ENCODE measurements around the gene PVALEF.
A peak's percentile ranks its signal among the peaks of the same experiment; 100 is the strongest.

The PVALEF gene

DNA sequence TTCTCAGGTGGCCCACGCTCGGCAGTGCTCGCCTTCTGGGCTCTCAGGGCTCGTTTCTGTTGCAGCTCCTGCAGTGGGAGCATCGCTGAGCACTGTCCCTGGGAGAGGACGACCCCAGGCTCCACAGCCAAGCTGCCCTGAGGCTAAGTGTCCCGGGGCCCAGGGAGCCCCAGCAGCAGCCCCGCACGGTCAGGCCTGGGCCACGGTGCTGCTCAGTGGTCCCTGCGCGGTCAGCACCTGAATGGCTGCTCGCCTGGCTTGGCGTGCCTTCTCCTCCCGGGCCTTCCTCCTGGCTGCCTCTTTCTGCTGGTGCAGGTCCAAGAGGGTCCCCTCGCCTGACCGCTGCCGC lies 34.1 kb downstream of the PVALEF start:
- H3K9ac ChIP-seq (ENCODE audit: low read length), result no peak overlapping the region
- no peak overlapping the region for H2AFZ ChIP-seq (ENCODE audit: low read depth, low read length)
- no peaks in the 10 kb centered on the region for H3K4me1 ChIP-seq (ENCODE audit: low read length)
- no peak overlapping the region for H3K4me2 ChIP-seq (ENCODE audit: low read length)
- no peaks in the 10 kb centered on the region for H3K27me3 ChIP-seq (ENCODE audit: low read depth, low read length)
- H3K36me3 ChIP-seq (replicated peaks; ENCODE audit: low read depth, low read length), result no peaks in the 10 kb centered on the region
- H3K27ac ChIP-seq (ENCODE audit: low read length), result no peak overlapping the region
- H4K20me1 ChIP-seq (ENCODE audit: insufficient read depth, low read length), result no peaks in the 10 kb centered on the region
- no peaks in the 10 kb centered on the region for H3K79me2 ChIP-seq (ENCODE audit: low read length)
- TF ChIP-seq, protein P1, sequence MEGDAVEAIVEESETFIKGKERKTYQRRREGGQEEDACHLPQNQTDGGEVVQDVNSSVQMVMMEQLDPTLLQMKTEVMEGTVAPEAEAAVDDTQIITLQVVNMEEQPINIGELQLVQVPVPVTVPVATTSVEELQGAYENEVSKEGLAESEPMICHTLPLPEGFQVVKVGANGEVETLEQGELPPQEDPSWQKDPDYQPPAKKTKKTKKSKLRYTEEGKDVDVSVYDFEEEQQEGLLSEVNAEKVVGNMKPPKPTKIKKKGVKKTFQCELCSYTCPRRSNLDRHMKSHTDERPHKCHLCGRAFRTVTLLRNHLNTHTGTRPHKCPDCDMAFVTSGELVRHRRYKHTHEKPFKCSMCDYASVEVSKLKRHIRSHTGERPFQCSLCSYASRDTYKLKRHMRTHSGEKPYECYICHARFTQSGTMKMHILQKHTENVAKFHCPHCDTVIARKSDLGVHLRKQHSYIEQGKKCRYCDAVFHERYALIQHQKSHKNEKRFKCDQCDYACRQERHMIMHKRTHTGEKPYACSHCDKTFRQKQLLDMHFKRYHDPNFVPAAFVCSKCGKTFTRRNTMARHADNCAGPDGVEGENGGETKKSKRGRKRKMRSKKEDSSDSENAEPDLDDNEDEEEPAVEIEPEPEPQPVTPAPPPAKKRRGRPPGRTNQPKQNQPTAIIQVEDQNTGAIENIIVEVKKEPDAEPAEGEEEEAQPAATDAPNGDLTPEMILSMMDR (IDR thresholded peaks at IDR 0.05; ENCODE audit: low read depth, low read length), result no peak
- no peak overlapping the region for H3K4me3 ChIP-seq (ENCODE audit: low read length)
- H3K9me3 ChIP-seq (ENCODE audit: insufficient read depth, low read length), result no peaks in the 10 kb centered on the region

DNA sequence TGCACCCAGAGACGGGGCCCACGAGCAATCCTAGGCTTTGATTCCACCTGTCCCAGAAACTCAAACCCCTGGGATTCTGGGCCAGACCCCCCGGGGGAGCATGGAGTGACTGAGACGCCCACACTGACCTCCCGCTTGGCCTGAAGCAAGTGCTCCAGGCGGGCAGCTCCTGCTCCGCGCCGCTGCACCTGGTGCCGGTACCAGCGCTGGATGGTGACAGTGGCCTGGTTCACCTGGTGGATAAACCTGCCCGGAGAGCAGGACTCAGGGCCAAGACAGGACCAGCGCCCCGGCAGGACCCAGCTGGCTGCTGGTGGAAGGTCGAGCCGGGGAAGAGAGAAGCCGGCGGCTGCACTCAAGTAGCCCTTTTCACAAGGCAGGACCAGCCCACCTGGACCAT lies 34.9 kb downstream of the PVALEF start:
- Histone ChIP-seq H3K9ac (ENCODE audit: low read length) (no peak overlapping the region), H3K9me3 (ENCODE audit: insufficient read depth, low read length) (no peaks in the 10 kb centered on the region), H4K20me1 (ENCODE audit: insufficient read depth, low read length) (no peaks in the 10 kb centered on the region), H3K4me1 (ENCODE audit: low read length) (no peaks in the 10 kb centered on the region), H2AFZ (ENCODE audit: low read depth, low read length) (no peak overlapping the region), H3K4me2 (ENCODE audit: low read length) (no peak overlapping the region), H3K4me3 (ENCODE audit: low read length) (no peak overlapping the region), H3K27ac (ENCODE audit: low read length) (no peak overlapping the region), H3K27me3 (ENCODE audit: low read depth, low read length) (no peaks in the 10 kb centered on the region), H3K36me3 (replicated peaks; ENCODE audit: low read depth, low read length) (no peaks in the 10 kb centered on the region), H3K79me2 (ENCODE audit: low read length) (no peaks in the 10 kb centered on the region)
- TF ChIP-seq, protein P1 (IDR thresholded peaks at IDR 0.05; ENCODE audit: low read depth, low read length), result no peak
- no peak for TF ChIP-seq EZH2phosphoT487 (IDR thresholded peaks at IDR 0.05; ENCODE audit: low read depth)

DNA sequence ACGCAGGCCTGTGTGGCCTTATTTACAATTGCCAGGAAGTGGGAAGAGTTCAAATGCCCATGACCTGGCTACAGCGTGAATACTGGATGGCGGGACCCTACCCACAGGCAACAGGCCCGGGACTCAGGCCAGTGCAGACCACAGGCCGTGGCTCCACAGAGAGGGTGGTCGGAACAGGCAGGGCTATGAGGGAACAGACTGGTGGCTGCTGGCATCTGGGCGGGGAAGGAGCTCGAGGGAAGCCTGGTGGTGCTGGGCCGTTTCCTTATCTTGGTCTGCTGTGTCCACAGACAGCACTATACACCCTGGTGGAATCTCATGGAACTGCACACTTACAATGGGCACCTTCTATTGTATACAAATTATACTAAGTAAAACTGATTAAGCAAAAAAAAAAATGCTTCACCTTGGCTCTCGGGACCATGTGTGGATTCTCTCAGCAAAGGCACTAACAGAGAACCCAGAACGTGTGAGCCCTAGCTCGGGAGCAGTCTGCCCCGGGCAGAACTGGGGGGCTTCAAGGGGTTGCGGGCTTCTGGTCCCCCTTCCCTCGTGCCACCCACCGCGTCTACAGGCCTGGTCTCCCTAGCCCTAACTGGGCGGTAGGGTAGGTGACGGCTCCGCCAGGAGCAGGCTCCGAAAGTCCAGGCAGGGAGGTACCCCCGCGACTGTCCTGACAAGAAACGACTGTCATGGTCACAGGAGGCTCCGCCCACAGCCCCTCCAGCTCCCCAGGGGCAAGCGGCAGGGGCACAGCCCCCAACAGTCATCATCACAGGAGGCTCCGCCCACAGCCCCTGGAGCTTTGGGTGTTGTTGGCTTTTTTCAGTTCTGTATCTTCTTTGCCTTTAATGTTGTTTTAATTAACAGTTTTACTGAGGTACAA lies 35.6 kb downstream of the PVALEF start:
- Histone ChIP-seq H3K9me3 (ENCODE audit: insufficient read depth, low read length) (no peaks in the 10 kb centered on the region), H3K4me3 (ENCODE audit: low read length) (no peak overlapping the region), H3K4me1 (ENCODE audit: low read length) (no peaks in the 10 kb centered on the region), H3K79me2 (ENCODE audit: low read length) (no peaks in the 10 kb centered on the region), H4K20me1 (ENCODE audit: insufficient read depth, low read length) (no peaks in the 10 kb centered on the region), H3K27ac (ENCODE audit: low read length) (no peak overlapping the region), H2AFZ (ENCODE audit: low read depth, low read length) (no peak overlapping the region), H3K9ac (ENCODE audit: low read length) (no peak overlapping the region), H3K36me3 (replicated peaks; ENCODE audit: low read depth, low read length) (no peaks in the 10 kb centered on the region), H3K27me3 (ENCODE audit: low read depth, low read length) (no peaks in the 10 kb centered on the region), H3K4me2 (ENCODE audit: low read length) (no peak overlapping the region)
- no peak for TF ChIP-seq EZH2phosphoT487 (IDR thresholded peaks at IDR 0.05; ENCODE audit: low read depth)
- TF ChIP-seq, protein P1 (IDR thresholded peaks at IDR 0.05; ENCODE audit: low read depth, low read length), result peak; percentile 24; the same call in 1 of the 2 replicates

DNA sequence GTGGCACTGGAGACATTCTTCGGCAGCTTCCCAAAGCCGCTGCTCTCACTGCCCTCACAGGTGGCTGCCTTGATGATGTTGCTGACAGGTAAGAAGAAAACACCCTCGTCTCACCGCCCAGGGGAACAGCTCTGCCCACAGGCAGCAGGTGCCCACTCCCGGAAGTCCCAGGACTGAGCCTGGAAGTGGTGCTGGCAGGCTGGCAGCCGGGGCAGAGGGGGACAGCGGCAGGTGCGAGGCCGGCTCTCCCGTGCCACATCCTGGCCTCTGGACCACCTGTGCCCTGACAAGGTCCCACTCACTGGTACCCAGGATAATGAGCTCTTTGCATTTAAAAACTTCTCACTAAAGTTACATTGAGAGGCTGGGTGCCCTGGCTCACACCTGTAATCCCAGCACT lies 37.0 kb downstream of the PVALEF start:
- no peak for TF ChIP-seq EZH2phosphoT487 (IDR thresholded peaks at IDR 0.05; ENCODE audit: low read depth)
- TF ChIP-seq, protein P1 (IDR thresholded peaks at IDR 0.05; ENCODE audit: low read depth, low read length), result no peak
- H3K36me3 ChIP-seq (replicated peaks; ENCODE audit: low read depth, low read length), result no peaks in the 10 kb centered on the region
- H2AFZ ChIP-seq (ENCODE audit: low read depth, low read length), result no peak overlapping the region
- H4K20me1 ChIP-seq (ENCODE audit: insufficient read depth, low read length), result no peaks in the 10 kb centered on the region
- no peaks in the 10 kb centered on the region for H3K4me1 ChIP-seq (ENCODE audit: low read length)
- H3K9me3 ChIP-seq (ENCODE audit: insufficient read depth, low read length), result no peaks in the 10 kb centered on the region
- no peaks in the 10 kb centered on the region for H3K27me3 ChIP-seq (ENCODE audit: low read depth, low read length)
- H3K4me2 ChIP-seq (ENCODE audit: low read length), result no peak overlapping the region
- no peak overlapping the region for H3K9ac ChIP-seq (ENCODE audit: low read length)
- H3K79me2 ChIP-seq (ENCODE audit: low read length), result no peaks in the 10 kb centered on the region
- H3K27ac ChIP-seq (ENCODE audit: low read length), result no peak overlapping the region
- H3K4me3 ChIP-seq (ENCODE audit: low read length), result no peak overlapping the region
